GM21367 (cell line): ENCODE data around the gene MXRA5.
"Not testable (repeated sequence)": the region's sequence is repeated elsewhere in the genome, so short reads cannot be mapped to it uniquely, and the experiment has no call there.

ENCODE experiments used
- ATAC-seq: cut with Tn5 transposase; IDR thresholded peaks from one replicate; pipeline ENCODE4 v1.9.1; 2021; ENCODE audit not compliant: unreplicated experiment

The MXRA5 gene

DNA sequence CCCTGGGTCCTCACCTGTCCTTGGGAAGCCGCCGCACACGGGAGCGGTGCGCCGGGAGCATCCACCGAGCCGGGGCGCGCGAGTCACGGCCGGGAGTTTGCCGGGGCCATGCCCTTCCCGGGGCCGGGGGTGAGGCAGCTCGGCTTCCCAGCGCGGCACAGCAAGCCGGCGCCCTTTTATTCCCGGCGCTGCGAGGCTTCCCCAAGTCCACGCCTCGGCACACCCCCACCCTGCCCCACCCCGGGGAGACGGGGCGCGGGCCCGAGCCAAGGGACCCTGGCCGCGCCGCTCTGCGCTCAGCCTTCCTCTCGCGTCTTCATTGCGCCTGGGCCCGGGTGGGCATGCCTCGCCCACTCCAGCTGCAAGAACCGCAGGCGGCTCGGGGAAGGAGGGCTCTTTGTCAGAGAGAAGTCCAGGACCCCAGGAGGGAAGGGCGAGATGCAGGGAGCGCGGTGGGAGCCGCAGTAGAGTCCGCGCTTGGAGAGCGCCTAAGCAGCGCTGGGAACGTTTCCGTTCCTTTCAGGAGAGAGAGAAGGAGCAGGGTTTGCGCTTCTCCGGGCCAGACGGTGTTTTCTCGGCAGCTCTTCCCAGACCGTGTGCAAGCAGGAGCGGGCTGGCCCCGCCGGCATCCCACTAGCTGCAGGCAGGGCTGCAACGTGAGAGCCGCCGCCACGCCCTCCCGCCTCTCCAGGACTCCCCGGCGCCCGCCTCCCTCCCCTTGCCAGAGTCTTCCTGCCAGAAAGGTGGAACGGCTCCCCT is at the start of gene MXRA5:
MXRA5 (minus strand) TSS at position 152 of the 759 bp plus-strand sequence. CDS start 2,819 bp downstream, outside the sequence.
- ATAC-seq = no peak

- no peak for ATAC-seq
These were observed 47.2 kb upstream of the MXRA5 start for GRCh38 chrX:3393581-3394111.

DNA sequence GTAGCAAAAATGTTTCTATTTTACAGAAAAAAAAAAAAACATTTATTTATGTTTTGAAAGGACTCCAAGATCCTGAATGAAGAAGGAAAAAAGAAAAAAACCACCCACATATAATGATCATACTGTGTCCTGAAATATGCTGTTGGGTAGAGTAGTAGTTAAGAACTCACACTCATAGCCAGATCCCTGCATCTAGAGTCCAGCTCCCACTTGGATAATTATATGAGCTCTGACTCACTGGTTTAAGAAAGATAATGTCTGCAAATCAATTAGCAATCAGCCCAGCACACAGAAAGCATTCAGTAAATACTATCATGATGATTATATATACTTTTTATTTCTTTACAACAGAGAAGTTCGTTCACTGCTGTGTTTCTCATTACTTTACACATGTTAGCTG is 46.7 kb upstream of the MXRA5 start:
- ATAC-seq = no peak

- ATAC-seq = no peak
These were observed 42.0 kb upstream of the MXRA5 start for GRCh38 chrX:3388457-3388856.

DNA sequence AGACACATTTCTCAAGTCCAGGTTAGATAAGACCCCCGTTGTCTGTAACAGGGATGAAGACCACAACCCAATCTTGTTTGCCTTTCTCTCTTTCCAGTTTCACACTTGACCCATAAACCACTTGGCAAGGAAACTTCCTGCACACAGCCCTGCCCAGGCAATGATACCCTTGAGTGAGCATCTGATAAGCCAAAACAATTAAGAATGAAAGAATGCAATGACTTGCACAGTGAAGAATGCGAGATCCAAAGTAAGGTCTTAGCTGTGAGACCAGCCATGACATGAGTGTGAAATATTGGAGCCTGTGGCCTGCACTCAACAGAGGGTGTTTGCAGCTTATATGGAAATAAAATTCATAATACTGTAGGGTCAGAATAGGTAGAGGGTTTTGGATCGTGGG is 37.9 kb upstream of the MXRA5 start:
- ATAC-seq = no peak

GRCh38 chrX:3380603-3381002 is 34.2 kb upstream of the MXRA5 start:
- no peak for ATAC-seq

DNA sequence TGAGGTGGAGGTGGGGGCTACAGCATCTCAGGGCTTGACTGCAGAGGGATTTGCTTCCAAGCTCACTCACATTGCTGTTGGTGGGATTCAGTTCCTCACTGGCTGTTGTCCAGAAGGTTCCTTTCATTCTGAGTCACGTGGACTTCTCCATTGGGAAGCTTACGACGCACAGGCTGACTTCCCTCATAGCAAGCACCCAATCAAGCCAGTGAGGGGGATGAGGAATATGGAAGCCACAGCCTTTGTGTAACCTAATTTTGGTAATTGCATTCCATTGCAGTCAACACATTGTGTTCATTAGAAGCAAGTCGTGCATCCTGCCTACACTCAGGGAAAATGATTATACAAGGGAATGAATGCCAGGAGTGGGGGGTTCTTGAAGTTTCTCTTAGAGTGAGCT is 32.7 kb upstream of the MXRA5 start:
- ATAC-seq = no peak

- no peak for ATAC-seq
These were observed 31.7 kb upstream of the MXRA5 start for GRCh38 chrX:3378156-3378555.

GRCh38 chrX:3377560-3377959 is 31.1 kb upstream of the MXRA5 start:
- no peak for ATAC-seq

DNA sequence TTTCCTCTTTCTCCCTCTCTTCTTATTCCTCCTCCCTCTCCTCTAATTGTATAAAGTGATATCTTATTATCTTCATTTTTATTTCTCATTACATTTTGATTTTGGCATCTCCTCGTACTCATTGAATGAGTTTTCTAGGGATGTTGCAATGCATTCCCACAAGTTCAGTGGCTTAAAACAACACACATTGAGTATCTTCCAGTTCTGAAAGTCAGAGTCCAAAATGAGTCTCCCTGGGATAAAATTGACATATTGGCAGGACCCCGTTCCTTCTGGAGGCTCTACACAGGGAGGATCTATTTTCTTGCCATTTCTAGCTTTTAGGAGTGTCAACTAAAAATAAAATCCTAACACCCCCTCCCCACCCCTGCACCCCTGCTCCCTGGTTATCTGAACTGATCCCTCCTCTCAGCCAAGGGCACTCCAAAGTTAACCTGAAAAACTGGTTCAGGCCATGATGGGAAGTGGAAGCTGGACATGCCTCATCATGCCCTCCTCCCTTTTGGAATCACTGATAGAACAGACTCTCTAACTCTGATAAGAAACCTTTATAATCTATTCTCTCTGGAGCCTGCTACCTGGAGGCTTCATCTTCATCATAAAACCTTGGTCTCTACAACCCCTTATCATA is 29.5 kb upstream of the MXRA5 start:
- not testable (repeated sequence) for ATAC-seq

GRCh38 chrX:3374108-3374800 is 27.8 kb upstream of the MXRA5 start:
- no peak for ATAC-seq

GRCh38 chrX:3371163-3371562 is 24.7 kb upstream of the MXRA5 start:
- no peak for ATAC-seq

DNA sequence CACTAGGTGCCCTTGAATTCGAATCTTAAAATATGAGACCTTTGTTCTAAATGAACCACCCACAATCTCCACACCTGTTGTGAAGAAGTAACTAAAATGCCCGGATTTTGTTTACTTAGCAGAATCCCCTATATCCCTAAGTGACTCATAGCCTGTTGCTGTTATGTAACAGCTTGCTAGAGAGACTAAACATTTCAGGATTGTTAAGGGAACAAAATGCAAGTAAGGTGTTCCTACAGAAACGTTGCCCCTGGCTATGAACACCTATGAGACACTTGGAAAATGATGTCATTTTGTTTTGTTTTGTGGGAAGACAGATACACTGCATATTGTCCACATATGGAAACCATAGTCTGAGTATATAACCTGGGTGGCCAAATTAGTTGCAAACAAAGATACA is 24.2 kb upstream of the MXRA5 start:
- no peak for ATAC-seq

DNA sequence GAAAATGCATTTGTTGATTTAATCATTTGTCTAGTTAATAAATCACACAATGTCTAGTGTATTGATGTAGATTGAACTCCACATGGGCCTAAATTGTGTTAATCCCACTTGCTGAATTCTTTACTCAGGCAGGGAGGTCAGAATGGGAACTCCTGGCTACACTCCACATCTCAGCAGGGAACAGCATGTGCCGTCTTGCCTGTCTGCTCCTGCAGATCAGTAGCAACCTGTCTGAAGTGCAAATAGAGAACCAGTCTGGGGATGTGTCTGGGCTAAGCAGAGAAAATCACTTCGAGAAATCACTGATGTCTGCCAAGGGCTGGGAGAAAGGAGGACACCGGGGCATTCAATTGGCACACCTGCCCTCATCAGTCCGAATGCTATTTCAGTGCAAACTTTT is 16.5 kb upstream of the MXRA5 start:
- ATAC-seq = no peak

GRCh38 chrX:3360881-3361280 is 14.4 kb upstream of the MXRA5 start:
- ATAC-seq = no peak

GRCh38 chrX:3352741-3353140 is 6.3 kb upstream of the MXRA5 start:
- not testable (repeated sequence) for ATAC-seq

GRCh38 chrX:3351276-3351675 is 4.8 kb upstream of the MXRA5 start:
- ATAC-seq = no peak

DNA sequence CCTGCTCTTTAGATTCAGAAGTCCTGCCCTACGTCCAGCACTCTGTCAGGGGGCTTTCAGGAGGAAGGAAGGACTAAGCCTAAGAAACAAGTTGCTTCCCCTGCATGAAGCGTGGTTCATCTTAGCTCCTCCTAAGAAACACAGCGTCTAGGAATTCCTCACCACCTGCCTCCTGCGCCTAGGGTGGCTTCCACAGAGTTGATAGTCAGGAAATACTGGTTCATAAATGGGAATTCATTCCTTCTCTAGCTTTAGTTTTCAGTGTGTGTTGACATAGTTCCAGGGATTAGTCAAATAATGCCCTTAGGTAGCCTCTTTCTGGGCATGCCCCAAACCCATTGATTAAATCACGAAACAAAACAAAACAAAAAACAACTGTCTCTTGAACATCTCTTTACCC is 1.7 kb upstream of the MXRA5 start:
- no peak for ATAC-seq

GRCh38 chrX:3345281-3346191 is 916 bp downstream of the MXRA5 start:
- no peak for ATAC-seq

DNA sequence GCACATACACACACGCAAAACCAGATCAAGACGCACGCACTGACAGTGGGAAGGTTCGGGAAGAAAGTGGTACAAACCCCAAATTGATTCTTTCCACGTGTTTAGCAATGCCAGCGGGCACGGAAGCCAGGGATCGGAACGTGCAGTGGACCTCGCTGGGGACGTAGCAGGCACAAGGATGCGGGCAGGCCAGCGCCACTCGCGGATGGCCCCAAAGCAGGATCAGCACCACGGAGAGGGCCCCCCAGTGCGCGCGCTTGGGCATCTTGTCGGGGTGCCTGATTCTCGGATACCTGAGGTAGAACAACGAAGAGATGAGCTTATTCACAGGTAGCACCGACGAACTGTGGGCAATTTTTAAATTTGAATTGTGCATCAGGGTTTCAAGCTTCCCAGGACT is 2.9 kb downstream of the MXRA5 start:
- not testable (repeated sequence) for ATAC-seq

DNA sequence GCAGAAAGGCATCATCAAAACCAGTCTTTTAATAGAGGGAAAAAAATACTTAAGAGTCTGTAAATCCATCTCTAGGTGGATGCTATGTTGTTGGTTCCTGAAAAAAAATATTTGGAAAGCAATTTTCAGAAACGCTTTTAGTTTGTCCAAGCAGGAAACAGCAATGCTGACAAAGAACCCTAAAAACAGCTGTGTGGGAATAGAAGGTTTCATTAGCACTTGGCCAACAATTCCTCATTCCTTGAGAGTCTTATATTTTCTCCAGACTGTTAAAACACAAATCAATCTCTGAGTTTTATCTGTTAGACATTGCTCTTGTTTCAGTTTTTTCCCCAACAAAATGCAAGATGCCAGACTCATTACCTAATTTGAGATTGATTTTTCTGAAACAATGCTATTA is 6.4 kb downstream of the MXRA5 start:
- no peak for ATAC-seq
